ENCODE measurements around the gene TANC1. TPM values are rescaled to one million over a fixed set of nuclear protein-coding genes. Genes with fewer than 3 reads are reported as not detected.
A peak's percentile ranks its signal among the peaks of the same experiment; 100 is the strongest.
"Not testable (repeated sequence)": the region's sequence is repeated elsewhere in the genome, so short reads cannot be mapped to it uniquely, and the experiment has no call there.

TANC1 gene
- total RNA-seq, 6 donors from 2014 or later, result 41.6 to 101 (median 75.5) TPM

DNA sequence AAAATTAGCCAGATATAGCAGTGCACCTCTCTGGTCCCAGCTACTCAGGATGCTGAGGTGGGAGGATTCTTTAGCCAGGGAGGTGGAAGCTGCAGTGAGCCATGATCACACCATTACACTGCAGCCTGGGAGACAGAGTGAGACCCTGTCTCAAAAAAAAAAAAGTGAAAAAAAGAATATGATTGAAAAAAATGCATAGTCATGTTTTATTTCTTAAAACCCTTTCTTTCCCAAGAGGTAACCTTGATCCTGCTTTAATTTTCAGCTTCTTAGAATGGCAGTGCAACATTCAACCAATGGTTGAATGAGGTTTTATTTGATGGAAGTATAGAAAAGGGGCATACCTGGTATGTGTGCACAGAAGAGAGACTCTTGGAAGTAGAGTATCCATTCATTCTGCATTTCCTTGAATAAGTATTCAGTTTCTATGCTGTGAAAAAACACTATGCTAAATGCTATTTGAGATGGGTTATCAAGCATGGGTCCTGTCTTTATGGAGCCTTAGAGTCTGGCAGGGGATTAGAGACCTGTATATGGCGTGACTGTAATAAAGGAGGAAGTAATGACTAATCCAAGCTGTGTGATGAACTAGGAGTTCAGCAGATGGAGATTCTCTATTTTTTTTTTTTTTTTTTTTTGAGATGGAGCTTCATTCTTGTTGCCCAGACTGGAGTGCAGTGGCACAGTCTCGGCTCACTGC, 171.8 kb downstream of the TANC1 start:
- TF ChIP-seq POLR2A (IDR thresholded peaks at IDR 0.05), result no peak
- TF ChIP-seq, protein P1, sequence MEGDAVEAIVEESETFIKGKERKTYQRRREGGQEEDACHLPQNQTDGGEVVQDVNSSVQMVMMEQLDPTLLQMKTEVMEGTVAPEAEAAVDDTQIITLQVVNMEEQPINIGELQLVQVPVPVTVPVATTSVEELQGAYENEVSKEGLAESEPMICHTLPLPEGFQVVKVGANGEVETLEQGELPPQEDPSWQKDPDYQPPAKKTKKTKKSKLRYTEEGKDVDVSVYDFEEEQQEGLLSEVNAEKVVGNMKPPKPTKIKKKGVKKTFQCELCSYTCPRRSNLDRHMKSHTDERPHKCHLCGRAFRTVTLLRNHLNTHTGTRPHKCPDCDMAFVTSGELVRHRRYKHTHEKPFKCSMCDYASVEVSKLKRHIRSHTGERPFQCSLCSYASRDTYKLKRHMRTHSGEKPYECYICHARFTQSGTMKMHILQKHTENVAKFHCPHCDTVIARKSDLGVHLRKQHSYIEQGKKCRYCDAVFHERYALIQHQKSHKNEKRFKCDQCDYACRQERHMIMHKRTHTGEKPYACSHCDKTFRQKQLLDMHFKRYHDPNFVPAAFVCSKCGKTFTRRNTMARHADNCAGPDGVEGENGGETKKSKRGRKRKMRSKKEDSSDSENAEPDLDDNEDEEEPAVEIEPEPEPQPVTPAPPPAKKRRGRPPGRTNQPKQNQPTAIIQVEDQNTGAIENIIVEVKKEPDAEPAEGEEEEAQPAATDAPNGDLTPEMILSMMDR (IDR thresholded peaks at IDR 0.05), result no peak
- TF ChIP-seq EP300 (IDR thresholded peaks at IDR 0.05), result no peak
- TF ChIP-seq POLR2AphosphoS5 (IDR thresholded peaks at IDR 0.05), result no peak
- no peak overlapping the region for H3K4me3 ChIP-seq
- peak overlapping the region in 1 of 4 donors; percentile 1 for H3K27ac ChIP-seq
- H3K4me1 ChIP-seq, result peaks cover 13 to 44% (median 23%) of the 10 kb centered on the region in 4 donors
- H3K36me3 ChIP-seq, result no peaks in the 10 kb centered on the region
- H3K27me3 ChIP-seq, result no peaks in the 10 kb centered on the region
- H3K9me3 ChIP-seq, result no peaks in the 10 kb centered on the region
- 67 to 72% methylated on average over 2 of the region's 2 CpGs for WGBS, 2 donors
- no peak for DNase-seq
- ATAC-seq (ENCODE audit: low FRiP score in 2 of 2), result no peak

DNA sequence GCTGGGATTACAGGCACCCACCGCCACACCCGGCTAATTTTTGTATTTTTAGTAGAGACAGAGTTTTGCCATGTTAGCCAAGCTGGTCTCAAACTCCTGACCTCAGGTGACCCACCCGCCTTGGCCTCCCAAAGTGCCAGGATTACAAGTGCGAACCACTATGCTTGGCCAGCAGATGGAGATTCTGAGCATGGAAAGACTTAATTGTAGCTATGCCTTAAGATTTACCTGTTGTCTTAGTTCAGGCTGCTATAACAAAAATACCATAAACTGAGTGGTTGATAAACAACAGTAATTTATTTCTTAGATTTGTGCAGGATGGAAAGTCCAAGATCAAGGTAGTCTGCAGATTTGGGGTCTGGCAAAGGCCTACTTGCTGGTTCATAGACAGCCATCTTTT, 172.4 kb downstream of the TANC1 start:
- not testable (repeated sequence) for ATAC-seq (ENCODE audit: low FRiP score in 2 of 2); H3K4me3 ChIP-seq; H3K27me3 ChIP-seq; H3K36me3 ChIP-seq; H3K9me3 ChIP-seq; H3K27ac ChIP-seq; DNase-seq
- 92 to 100% methylated on average over 4 of the region's 4 CpGs for WGBS, 2 donors
- peaks cover 7 to 38% (median 17%) of the 10 kb centered on the region in 4 donors for H3K4me1 ChIP-seq

DNA sequence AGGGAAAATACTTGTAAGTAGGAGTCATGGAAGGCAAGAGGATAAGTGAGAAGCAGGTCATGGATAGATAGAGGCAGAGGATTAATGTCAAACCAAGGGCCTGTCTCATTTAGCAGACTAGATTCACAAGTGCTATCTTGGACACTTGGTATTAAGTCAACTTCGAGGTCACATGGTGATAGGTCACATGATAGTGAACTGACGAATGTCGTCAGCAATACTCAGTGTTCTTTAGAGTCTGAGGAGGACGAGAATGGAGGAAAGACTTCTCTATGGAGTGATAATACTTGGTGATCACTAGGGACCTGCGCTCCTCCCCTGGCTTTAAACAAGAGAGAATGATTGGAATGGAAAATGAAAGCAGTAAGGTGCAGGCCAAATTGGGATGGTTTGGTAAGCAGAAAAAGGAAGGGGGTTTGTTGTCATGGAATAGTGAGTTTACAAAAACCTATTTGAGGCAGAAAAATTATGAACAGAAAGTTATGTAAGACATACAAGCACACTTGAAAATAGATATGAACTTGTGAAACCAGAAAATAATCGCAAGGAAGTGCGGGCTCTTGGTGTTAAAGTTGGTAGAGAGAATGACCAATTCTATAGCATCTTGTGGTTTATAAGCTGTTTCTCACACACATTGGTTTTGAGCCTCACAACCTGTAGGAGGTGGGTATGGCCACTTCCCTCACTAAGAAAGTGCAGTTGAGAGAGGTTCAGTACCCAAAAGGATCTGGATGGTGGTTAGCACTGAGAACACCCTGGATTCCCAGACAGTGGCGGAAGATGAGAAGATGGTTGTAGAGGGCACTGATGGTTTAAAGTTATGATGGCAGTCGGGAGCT, 176.6 kb downstream of the TANC1 start:
- 76 to 83% methylated on average over 9 of the region's 9 CpGs for WGBS, 2 donors
- Histone ChIP-seq H3K9me3 (no peaks in the 10 kb centered on the region), H3K27ac (peak overlapping the region in 1 of 4 donors; percentile 44), H3K4me1 (peaks cover 12 to 30% (median 19%) of the 10 kb centered on the region in 4 donors), H3K27me3 (no peaks in the 10 kb centered on the region), H3K4me3 (no peak overlapping the region), H3K36me3 (peaks cover 0 to 9% (median 0%) of the 10 kb centered on the region in 4 donors)
- TF ChIP-seq POLR2AphosphoS5 (IDR thresholded peaks at IDR 0.05) (no peak), POLR2A (IDR thresholded peaks at IDR 0.05) (no peak), EP300 (IDR thresholded peaks at IDR 0.05) (no peak)
- TF ChIP-seq, protein P1 (IDR thresholded peaks at IDR 0.05), result no peak
- DNase-seq, result no peak
- ATAC-seq (ENCODE audit: low FRiP score in 2 of 2), result no peak

DNA sequence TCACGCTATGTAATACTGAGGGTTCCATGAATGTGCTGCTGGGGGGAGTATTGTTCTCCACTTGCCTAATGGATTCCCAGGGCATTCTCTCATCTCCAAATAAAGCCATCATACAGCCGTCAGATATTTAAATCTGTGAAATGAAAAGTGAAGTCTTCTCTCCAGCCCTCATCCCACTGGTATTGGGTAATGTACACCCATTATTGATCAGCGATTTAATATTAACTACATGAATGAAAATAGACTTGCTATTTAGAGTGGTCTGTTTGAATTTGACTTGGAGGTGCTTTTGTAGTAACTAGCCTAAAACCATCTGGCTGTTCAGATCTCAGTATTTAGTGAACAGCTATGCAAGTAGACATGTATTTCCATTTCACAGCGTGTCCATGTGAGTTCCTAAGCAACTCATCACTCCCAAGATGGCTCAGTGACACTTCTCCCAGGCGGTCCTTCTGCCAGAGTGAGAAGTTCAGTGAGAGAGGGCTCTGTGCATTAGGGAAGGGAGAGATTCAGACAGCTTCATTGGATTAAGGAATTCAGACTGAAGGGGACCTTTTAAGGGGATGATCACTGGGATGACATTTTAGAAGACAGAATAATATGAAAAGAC, 177.4 kb downstream of the TANC1 start:
- no peak overlapping the region for H3K27ac ChIP-seq
- ATAC-seq (ENCODE audit: low FRiP score in 2 of 2), result no peak

More for the DNA sequence above, 177.4 kb downstream of the TANC1 start:
- H3K9me3 ChIP-seq, result no peaks in the 10 kb centered on the region
- no peak for TF ChIP-seq POLR2AphosphoS5 (IDR thresholded peaks at IDR 0.05)
- no peak for TF ChIP-seq POLR2A (IDR thresholded peaks at IDR 0.05)
- no peak for TF ChIP-seq EP300 (IDR thresholded peaks at IDR 0.05)
- TF ChIP-seq, protein P1 (IDR thresholded peaks at IDR 0.05), result no peak
- peaks cover 18 to 29% (median 25%) of the 10 kb centered on the region in 4 donors for H3K4me1 ChIP-seq
- H3K27me3 ChIP-seq, result no peaks in the 10 kb centered on the region
- WGBS, 2 donors, result 96 to 98% methylated on average over 5 of the region's 5 CpGs
- H3K4me3 ChIP-seq, result no peak overlapping the region
- peaks cover 0 to 16% (median 0%) of the 10 kb centered on the region in 4 donors for H3K36me3 ChIP-seq
- DNase-seq, result no peak
